HG03432 (cell line): Measurements from ENCODE around the gene FAM149A.

Source experiments
- ATAC-seq: cut with Tn5 transposase; IDR thresholded peaks from one replicate; pipeline ENCODE4 v1.9.1; 2021; ENCODE audit warnings: mild to moderate bottlenecking, moderate library complexity; ENCODE audit not compliant: unreplicated experiment

Gene FAM149A

GRCh38 chr4:186104114-186104889, at the start of gene FAM149A:
FAM149A (plus strand) TSS chr4:186104704.
- peak; percentile 75 for ATAC-seq

DNA sequence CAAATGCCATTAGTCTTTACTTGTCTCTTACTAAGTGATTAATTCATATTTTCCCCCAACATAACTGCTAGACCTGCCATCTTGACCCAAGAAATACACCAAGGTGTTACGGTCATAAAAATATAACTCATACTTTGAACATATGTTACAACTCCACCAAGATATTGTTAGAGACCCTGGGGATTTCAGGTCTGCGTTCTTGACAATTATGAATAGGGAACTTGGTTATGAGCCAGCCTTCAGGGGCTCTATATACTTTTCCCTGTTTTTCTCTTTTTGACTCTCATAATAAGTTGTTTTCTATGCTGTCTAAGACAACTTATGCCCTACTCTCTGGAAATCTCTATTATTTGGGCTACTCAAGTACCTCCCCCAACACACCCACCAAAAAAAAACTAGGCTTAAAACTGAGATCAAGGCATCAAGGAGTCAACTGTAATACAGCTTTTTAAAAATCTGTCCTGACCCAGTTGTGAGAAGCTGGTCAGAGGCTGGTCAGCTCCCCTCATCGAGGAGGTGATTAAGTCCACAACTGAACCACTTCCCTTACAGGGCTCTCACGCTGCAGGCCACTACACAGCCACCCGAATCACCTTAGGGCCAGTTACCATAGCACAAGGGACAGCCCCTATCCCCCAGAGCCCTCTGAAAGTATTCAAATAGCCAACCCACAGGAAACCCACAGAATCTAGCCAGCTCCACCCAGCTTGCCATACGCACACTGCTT, 46.1 kb upstream of the FAM149A start:
- ATAC-seq: peak; percentile 100

- no peak for ATAC-seq
Measured at GRCh38 chr4:186058980-186059316, 45.6 kb upstream of the FAM149A start.

- ATAC-seq: no peak
Measured at GRCh38 chr4:186061921-186062320, 42.6 kb upstream of the FAM149A start.

GRCh38 chr4:186067757-186068385, 36.6 kb upstream of the FAM149A start:
- ATAC-seq: peak; percentile 82

- peak; percentile 44 for ATAC-seq
Measured at GRCh38 chr4:186068581-186069348, 35.7 kb upstream of the FAM149A start, which contains the start of gene TLR3. TLR3 (plus strand) TSS chr4:186069156; CDS start chr4:186076620, 7,464 bp downstream.

DNA sequence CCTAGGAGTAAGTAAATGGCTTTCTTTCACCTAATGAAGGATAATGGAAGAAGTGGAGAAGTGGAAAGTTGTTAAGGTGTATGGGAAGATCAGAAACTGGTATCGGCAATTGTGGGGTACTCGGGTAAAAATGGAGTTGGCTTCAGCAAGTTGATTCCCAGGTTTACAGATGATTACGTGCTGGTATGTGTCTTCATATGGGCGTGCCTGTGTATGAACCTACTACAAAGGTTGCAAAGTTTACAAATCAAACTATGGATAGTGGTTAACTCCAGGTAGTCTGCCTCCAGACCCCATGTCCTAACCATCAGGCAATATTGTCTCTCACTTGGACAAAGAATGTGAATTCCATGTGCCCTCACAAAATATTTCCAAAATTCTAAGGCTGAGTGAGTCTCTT, 34.8 kb upstream of the FAM149A start:
- ATAC-seq: no peak

DNA sequence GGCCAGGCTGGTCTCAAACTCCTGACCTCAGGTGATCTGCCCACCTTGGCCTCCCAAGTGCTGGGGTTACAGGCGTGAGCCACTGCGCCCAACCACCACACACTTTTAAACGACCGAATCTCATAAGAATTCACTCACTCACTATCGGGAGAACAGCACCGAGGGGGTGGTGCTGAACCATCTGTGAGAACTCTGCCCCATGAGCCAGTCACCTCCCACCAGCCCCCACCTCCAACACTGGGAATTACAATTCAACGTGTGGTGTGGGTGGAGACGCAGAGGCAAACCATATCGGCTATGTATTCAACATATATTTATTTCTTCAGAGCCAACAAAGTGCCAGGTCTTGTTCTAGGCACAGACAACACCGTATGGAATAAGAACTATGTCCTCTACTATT, 32.0 kb upstream of the FAM149A start:
- ATAC-seq: no peak

- no peak for ATAC-seq
Measured at GRCh38 chr4:186074189-186074588, 30.3 kb upstream of the FAM149A start.

- no peak for ATAC-seq
Measured at GRCh38 chr4:186078981-186079638, 25.4 kb upstream of the FAM149A start.

- ATAC-seq: no peak
Measured at GRCh38 chr4:186079694-186080093, 24.8 kb upstream of the FAM149A start.

DNA sequence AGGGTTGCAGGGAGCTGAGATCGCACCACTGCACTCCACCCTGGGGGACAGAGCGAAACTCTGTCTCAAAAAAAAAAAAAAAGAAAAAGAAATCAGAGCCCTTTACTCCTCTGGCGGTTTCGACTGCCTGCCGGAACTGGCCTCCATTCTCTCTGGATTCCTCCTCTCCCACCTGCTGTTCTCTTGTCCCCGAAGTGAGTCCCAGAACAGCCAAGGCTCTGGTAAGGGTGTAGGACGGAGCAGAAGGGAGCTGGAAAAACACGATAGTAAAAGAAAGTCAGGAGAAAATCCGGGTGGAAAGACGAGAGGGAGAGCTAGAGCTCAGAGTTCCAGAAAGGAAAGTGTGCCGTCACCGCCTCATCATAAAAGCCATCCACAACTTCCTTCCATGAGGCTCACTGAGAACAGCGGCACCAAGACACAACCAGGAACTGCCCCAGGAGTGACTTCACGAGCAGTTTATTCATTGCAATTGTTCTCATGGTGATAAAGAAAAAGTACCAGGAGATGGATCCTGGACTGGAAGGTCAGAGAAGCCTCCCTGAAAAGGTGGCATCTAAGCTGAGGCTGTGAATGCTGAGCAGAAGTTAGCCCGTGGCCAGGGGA, 23.2 kb upstream of the FAM149A start:
- ATAC-seq: no peak

DNA sequence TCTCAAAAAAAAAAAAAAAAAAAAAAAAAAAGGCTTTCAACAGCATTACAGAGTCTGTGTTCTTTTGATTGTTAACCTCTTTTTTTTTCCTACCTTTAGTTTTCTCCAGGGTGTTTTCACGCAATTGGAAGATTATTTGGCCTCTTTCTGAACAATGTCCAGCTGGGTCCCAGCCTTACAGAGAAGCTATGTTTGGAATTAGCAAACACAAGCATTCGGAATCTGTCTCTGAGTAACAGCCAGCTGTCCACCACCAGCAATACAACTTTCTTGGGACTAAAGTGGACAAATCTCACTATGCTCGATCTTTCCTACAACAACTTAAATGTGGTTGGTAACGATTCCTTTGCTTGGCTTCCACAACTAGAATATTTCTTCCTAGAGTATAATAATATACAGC, 22.3 kb upstream of the FAM149A start:
- ATAC-seq: no peak

- ATAC-seq: no peak
Measured at GRCh38 chr4:186088523-186088922, 16.0 kb upstream of the FAM149A start.

DNA sequence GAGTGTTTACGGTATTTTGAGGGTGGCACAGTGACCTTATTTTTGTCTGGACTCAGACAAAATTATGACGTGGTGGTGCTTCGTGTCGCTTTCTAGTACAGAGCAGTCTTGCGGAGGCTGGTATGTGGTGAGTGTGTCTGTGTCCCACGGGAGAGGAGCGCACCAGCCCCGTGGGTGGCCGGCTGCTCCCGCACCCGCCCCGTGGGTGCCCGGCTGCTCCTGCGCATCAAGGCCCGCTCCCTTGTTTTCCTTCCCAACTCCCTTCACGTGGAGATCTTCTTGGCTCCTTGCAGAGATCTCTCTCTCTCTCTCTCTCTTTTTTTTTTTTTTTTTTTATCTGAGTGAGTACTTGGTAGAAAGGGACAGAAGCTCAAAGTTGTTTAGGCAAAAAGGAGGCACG, 12.2 kb upstream of the FAM149A start:
- ATAC-seq: no peak

DNA sequence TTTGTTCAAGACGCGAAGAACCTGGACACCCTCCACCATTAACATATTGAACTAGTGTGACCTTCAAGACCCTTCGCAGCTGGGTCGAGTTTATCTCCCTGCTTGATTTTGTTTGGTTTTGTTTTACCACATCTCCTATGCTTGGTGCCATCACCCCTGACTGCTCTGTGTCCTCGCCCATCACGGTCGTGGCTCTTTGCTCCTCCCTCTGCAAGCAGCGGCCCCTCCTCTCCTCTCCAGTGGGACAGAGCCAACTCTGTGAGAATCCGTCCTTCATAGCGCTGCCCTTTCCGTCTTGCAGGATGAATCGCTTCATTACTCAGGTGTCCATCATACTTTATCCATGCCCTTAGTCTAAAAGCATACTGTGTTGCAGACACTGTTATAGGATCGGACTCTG, 9.1 kb upstream of the FAM149A start:
- ATAC-seq: no peak

GRCh38 chr4:186096681-186097165, 7.8 kb upstream of the FAM149A start:
- no peak for ATAC-seq

DNA sequence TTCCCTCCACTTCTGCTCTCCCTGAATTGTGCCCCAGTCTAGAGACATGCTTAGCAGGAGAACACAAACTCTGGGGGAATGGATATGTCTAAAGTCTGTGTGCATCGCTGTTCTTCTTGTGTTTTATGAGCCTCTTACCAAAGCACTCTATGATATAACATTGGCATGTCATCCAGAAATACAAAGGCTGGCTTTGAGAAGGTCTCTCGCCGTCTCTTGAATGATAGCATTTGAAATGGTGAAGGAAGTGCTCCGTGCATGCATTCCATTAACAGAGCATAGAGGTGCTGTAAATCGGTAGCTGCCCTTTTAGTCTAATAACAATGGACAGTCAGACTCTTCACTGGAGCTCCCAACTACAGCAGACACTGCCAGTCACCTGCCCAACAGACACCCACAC, 7.1 kb upstream of the FAM149A start:
- ATAC-seq: no peak

DNA sequence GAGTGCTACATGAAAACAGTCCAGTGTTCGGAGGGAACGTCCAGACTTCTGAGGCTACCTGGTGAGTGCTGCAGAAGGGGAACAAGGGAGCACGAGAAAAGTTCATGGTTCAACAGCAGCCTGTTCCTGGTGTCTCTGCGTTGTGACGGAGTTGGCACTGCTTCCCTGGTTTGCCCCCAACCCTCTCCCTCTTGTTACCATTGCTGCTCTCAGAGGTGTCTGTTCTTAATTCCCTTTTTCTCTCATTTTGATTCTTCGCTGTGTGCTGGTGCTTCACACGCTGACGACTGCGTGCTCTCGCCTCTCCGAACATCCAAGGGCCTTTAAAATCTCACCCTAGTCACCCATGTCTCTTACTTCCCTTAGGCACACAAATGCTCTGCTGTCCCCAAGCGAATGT, 1.6 kb upstream of the FAM149A start:
- no peak for ATAC-seq
